CMK (cell line): ENCODE data around the gene PLPPR1.
"Not testable (repeated sequence)": the region's sequence is repeated elsewhere in the genome, so short reads cannot be mapped to it uniquely, and the experiment has no call there.

Experiments
- DNase-seq: peaks from one replicate; pipeline ENCODE4 v3.0.0-alpha.2; 2010; ENCODE audit warnings: low read depth

The PLPPR1 gene

GRCh38 chr9:101028346-101029314 is at the start of gene PLPPR1:
TSS of gene PLPPR1 (plus strand) at chr9:101028727.
- DNase-seq: no peak

- DNase-seq: no peak
Observed at GRCh38 chr9:100989731-100990130, 38.8 kb upstream of the PLPPR1 start.

GRCh38 chr9:100990605-100991381 is 37.7 kb upstream of the PLPPR1 start:
- no peak for DNase-seq

GRCh38 chr9:100992632-100993031 is 35.9 kb upstream of the PLPPR1 start:
- DNase-seq: no peak

GRCh38 chr9:100999906-101000544 is 28.5 kb upstream of the PLPPR1 start:
- no peak for DNase-seq

- DNase-seq: no peak
Observed at GRCh38 chr9:101005246-101005645, 23.3 kb upstream of the PLPPR1 start.

GRCh38 chr9:101014566-101014965 is 14.0 kb upstream of the PLPPR1 start:
- no peak for DNase-seq

GRCh38 chr9:101018467-101018866 is 10.1 kb upstream of the PLPPR1 start:
- DNase-seq: no peak

GRCh38 chr9:101022704-101023103 is 5.8 kb upstream of the PLPPR1 start:
- no peak for DNase-seq

- no peak for DNase-seq
Observed at GRCh38 chr9:101025940-101026339, 2.6 kb upstream of the PLPPR1 start.

- no peak for DNase-seq
Observed at GRCh38 chr9:101026824-101027223, 1.7 kb upstream of the PLPPR1 start.

GRCh38 chr9:101027236-101027635 is 1.3 kb upstream of the PLPPR1 start:
- no peak for DNase-seq

GRCh38 chr9:101027733-101028345 is 688 bp upstream of the PLPPR1 start:
- DNase-seq: no peak

- no peak for DNase-seq
Observed at GRCh38 chr9:101029315-101030085, 973 bp downstream of the PLPPR1 start.

GRCh38 chr9:101030086-101030391 is 1.5 kb downstream of the PLPPR1 start:
- no peak for DNase-seq

GRCh38 chr9:101032426-101032825 is 3.9 kb downstream of the PLPPR1 start:
- no peak for DNase-seq

- no peak for DNase-seq
Observed at GRCh38 chr9:101034222-101034621, 5.7 kb downstream of the PLPPR1 start.

GRCh38 chr9:101035098-101035497 is 6.6 kb downstream of the PLPPR1 start:
- no peak for DNase-seq

GRCh38 chr9:101037430-101037829 is 8.9 kb downstream of the PLPPR1 start:
- DNase-seq: no peak

- DNase-seq: no peak
Observed at GRCh38 chr9:101038488-101038887, 10.0 kb downstream of the PLPPR1 start.

GRCh38 chr9:101039581-101039980 is 11.1 kb downstream of the PLPPR1 start:
- not testable (repeated sequence) for DNase-seq
